Islet of Langerhans (tissue), 1 donor: Measurements from ENCODE around the gene OVCH1.
"Not testable (repeated sequence)": the region's sequence is repeated elsewhere in the genome, so short reads cannot be mapped to it uniquely, and the experiment has no call there.

Experiments
- FAIRE-seq: peaks from one replicate; lab custom pipeline; 2011; peaks lifted over from hg19 to GRCh38; lab: Jason Lieb, UNC

The OVCH1 gene

GRCh38 chr12:29402437-29402836, 95.0 kb downstream of the OVCH1 start:
- FAIRE-seq: no peak

DNA sequence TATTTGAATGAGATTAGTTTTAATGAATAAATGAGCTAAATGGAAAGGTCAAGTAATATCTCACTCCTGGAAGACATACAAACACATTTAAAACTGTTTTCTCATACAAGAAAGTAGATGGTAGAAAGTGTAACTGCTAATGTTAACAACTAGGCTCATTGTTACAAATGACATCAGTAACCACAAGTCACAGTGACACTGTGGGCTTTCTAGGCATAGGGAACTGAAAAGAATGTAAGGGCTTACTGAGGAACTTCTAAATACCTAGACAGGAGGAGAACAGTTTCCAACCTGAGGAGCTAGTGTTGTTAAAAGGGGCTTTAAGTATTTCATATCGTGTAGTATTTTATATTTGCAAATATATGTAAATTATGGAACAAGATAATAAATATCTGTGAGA, 99.0 kb downstream of the OVCH1 start:
- no peak for FAIRE-seq

DNA sequence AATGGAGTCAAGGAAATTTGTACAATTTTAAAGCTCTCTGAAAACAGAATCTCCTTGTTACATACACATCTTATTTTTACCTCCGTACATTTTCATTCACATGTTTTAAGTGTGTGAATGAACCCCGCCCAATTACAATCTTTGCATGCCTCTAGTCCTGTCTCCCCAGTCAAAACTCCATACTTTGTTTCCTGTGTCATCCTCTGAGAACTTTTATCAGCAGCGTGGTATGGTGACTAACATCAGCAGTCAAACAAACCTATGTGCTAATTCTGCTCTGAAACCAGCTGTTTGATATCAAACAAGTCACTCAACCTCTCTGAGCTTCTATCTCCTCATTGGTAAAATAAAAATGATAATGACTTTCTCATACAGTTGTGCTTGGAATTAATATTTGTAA, 100.7 kb downstream of the OVCH1 start:
- FAIRE-seq: no peak

- FAIRE-seq: no peak
Measured at GRCh38 chr12:29395356-29395755, 102.1 kb downstream of the OVCH1 start.

GRCh38 chr12:29390419-29390818, 107.1 kb downstream of the OVCH1 start:
- FAIRE-seq: not testable (repeated sequence)

- no peak for FAIRE-seq
Measured at GRCh38 chr12:29389295-29389919, 108.1 kb downstream of the OVCH1 start.

GRCh38 chr12:29386084-29386680, 111.3 kb downstream of the OVCH1 start:
- not testable (repeated sequence) for FAIRE-seq

GRCh38 chr12:29385194-29385593, 112.3 kb downstream of the OVCH1 start:
- not testable (repeated sequence) for FAIRE-seq

GRCh38 chr12:29382251-29382650, 115.2 kb downstream of the OVCH1 start:
- no peak for FAIRE-seq

- FAIRE-seq: peak; percentile 91
Measured at GRCh38 chr12:29380536-29381523, 116.7 kb downstream of the OVCH1 start, which contains the start of gene ERGIC2. ERGIC2 (minus strand) TSS chr12:29381172; CDS start chr12:29371633, 9,539 bp downstream.
